Activated CD8-positive, alpha-beta T cell treated with anti-CD3 and anti-CD28 coated beads for 36 hours (primary cell): Measurements from ENCODE around the gene GPX8. TPM values are rescaled to one million over a fixed set of nuclear protein-coding genes. Genes with fewer than 3 reads are reported as not detected.

Source experiments
- ATAC-seq: fragments of 200-7000 bp; cut with Tn5 transposase; one replicate; pipeline ENCODE4 v1.10.0; 2021; ENCODE audit warnings: mild to moderate bottlenecking, moderate library complexity
- CTCF ChIA-PET: fragments of 350-600 bp; sonication (Branson Sonifier 250); formaldehyde crosslinking; loops from one replicate; lab custom pipeline; 2021; ENCODE audit warnings: antibody characterized with exemption; lab: Charles Lee
- POLR2A ChIA-PET: fragments of 350-600 bp; sonication (Branson Sonifier 250); formaldehyde crosslinking; loops from one replicate; lab custom pipeline; 2021; ENCODE audit warnings: antibody characterized with exemption; lab: Charles Lee
- DNase-seq: peaks from one replicate; pipeline ENCODE4 v3.0.0-alpha.2; 2020
- H3K27ac Mint-ChIP-seq: one replicate; pipeline ENCODE4 v1.8.0; 2021; ENCODE audit warnings: mild to moderate bottlenecking, mixed read lengths
- H3K27me3 Mint-ChIP-seq: one replicate; pipeline ENCODE4 v1.8.0; 2021; ENCODE audit warnings: mixed read lengths
- H3K36me3 Mint-ChIP-seq: one replicate; pipeline ENCODE4 v1.8.0; 2021; ENCODE audit warnings: low read depth, mixed read lengths
- H3K4me1 Mint-ChIP-seq: one replicate; pipeline ENCODE4 v1.8.0; 2021; ENCODE audit warnings: low read depth, mixed read lengths
- H3K4me3 Mint-ChIP-seq: one replicate; pipeline ENCODE4 v1.8.0; 2021; ENCODE audit warnings: mild to moderate bottlenecking, moderate library complexity, mixed read lengths
- H3K9me3 Mint-ChIP-seq: one replicate; pipeline ENCODE4 v1.8.0; 2021; ENCODE audit warnings: mixed read lengths
- CTCF ChIP-seq: fragments of 200-600 bp; IDR thresholded peaks from one replicate; pipeline ENCODE4 v1.8.0; 2022; ENCODE audit warnings: antibody characterized with exemption, mild to moderate bottlenecking
- intact Hi-C: fragments of 100-400 bp; cut with micrococcal nuclease; formaldehyde crosslinking; loops from one replicate; pipeline ENCODE4 v1.10.0; 2022
- total RNA-seq, 2 experiments: library from RNA; stranded (reverse); gene quantifications; one replicate each; pipeline ENCODE4 v1.2.3, GENCODE V29; 2021

The GPX8 gene, protein sequence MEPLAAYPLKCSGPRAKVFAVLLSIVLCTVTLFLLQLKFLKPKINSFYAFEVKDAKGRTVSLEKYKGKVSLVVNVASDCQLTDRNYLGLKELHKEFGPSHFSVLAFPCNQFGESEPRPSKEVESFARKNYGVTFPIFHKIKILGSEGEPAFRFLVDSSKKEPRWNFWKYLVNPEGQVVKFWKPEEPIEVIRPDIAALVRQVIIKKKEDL
- not detected for total RNA-seq

- Mint-ChIP-seq H3K27me3 (peaks cover 20% of the 10 kb centered on the region), H3K9me3 (no peaks in the 10 kb centered on the region), H3K27ac (no peak within 1 kb of the TSS), H3K36me3 (no peaks in the 10 kb centered on the region), H3K4me3 (no peak within 1 kb of the TSS), H3K4me1 (no peaks in the 10 kb centered on the region)
- TF ChIP-seq CTCF, result peak; percentile 67
- intact Hi-C loops, result loop anchor here (5.0 kb wide), 1 partner anchor 253 kb away; no protein-coding TSS in a partner anchor
- ATAC-seq (peak; percentile 37), DNase-seq (peak; percentile 20)
- POLR2A ChIA-PET, result interaction anchor here (1.1 kb wide), 1 partner anchor 251 kb away, joined by 3 read pairs; no protein-coding TSS in a partner anchor
- CTCF ChIA-PET, result interaction anchor here (0.6 to 3.8 kb wide), 51 partner anchors 11 to 643 kb away, joined by 3 to 62 read pairs (median 4); partner anchors contain the start of gene SNX18
Measured at GRCh38 chr5:55159763-55160492, at the start of gene GPX8. Gene GPX8 (plus strand): TSS chr5:55160171. CDS start chr5:55160193, 22 bp downstream.

GRCh38 chr5:55110217-55110616 is 49.8 kb upstream of the GPX8 start:
- peaks cover 2% of the 10 kb centered on the region for H3K36me3 Mint-ChIP-seq
- H3K27ac Mint-ChIP-seq, result no peak overlapping the region

GRCh38 chr5:55113327-55113726 is 46.6 kb upstream of the GPX8 start:
- Mint-ChIP-seq H3K4me3 (no peak overlapping the region), H3K4me1 (peaks cover 16% of the 10 kb centered on the region), H3K9me3 (no peaks in the 10 kb centered on the region), H3K36me3 (no peaks in the 10 kb centered on the region), H3K27me3 (peaks cover 1% of the 10 kb centered on the region), H3K27ac (no peak overlapping the region)
- ATAC-seq, result no peak
- CTCF ChIA-PET, result interaction anchor here (1.0 to 1.1 kb wide), 2 partner anchors 34 to 169 kb away, joined by 3 read pairs; no protein-coding TSS in a partner anchor
- no peak for DNase-seq
- POLR2A ChIA-PET, result no interaction called here
- intact Hi-C loops, result no loop called here
- TF ChIP-seq CTCF, result no peak

More at GRCh38 chr5:55110217-55110616, 49.8 kb upstream of the GPX8 start:
- DNase-seq, result no peak
- Mint-ChIP-seq H3K4me1 (peaks cover 22% of the 10 kb centered on the region), H3K9me3 (no peaks in the 10 kb centered on the region), H3K27me3 (peaks cover 3% of the 10 kb centered on the region), H3K4me3 (no peak overlapping the region)
- ChIA-PET POLR2A (no interaction called here), CTCF (no interaction called here)
- no peak for ATAC-seq
- no peak for TF ChIP-seq CTCF
- intact Hi-C loops, result no loop called here

GRCh38 chr5:55114061-55114460 is 45.9 kb upstream of the GPX8 start:
- H3K27me3 Mint-ChIP-seq, result peaks cover 1% of the 10 kb centered on the region
- no peak overlapping the region for H3K27ac Mint-ChIP-seq
- CTCF ChIA-PET, result interaction anchor here (1.1 kb wide), 1 partner anchor 169 kb away, joined by 3 read pairs; no protein-coding TSS in a partner anchor
- H3K36me3 Mint-ChIP-seq, result no peaks in the 10 kb centered on the region
- intact Hi-C loops, result no loop called here
- peaks cover 16% of the 10 kb centered on the region for H3K4me1 Mint-ChIP-seq
- H3K9me3 Mint-ChIP-seq, result no peaks in the 10 kb centered on the region
- no peak overlapping the region for H3K4me3 Mint-ChIP-seq
- DNase-seq (no peak), ATAC-seq (no peak)
- TF ChIP-seq CTCF, result no peak
- POLR2A ChIA-PET, result no interaction called here

- no peaks in the 10 kb centered on the region for H3K36me3 Mint-ChIP-seq
- CTCF ChIA-PET, result interaction anchor here (1.1 kb wide), 1 partner anchor 217 kb away, joined by 4 read pairs; no protein-coding TSS in a partner anchor
- DNase-seq (no peak), ATAC-seq (no peak)
- POLR2A ChIA-PET, result no interaction called here
- intact Hi-C loops, result no loop called here
- H3K4me1 Mint-ChIP-seq, result no peaks in the 10 kb centered on the region
- H3K9me3 Mint-ChIP-seq, result no peaks in the 10 kb centered on the region
- no peak overlapping the region for H3K4me3 Mint-ChIP-seq
- H3K27ac Mint-ChIP-seq, result no peak overlapping the region
- H3K27me3 Mint-ChIP-seq, result no peaks in the 10 kb centered on the region
- TF ChIP-seq CTCF, result no peak
Measured at GRCh38 chr5:55123365-55123764, 36.6 kb upstream of the GPX8 start.
